Measurements from ENCODE around the gene DSG4. TPM values are rescaled to one million over a fixed set of nuclear protein-coding genes. Genes with fewer than 3 reads are reported as not detected.

Gene DSG4
- total RNA-seq, 1 experiment from 2014 or later, result not detected

DNA sequence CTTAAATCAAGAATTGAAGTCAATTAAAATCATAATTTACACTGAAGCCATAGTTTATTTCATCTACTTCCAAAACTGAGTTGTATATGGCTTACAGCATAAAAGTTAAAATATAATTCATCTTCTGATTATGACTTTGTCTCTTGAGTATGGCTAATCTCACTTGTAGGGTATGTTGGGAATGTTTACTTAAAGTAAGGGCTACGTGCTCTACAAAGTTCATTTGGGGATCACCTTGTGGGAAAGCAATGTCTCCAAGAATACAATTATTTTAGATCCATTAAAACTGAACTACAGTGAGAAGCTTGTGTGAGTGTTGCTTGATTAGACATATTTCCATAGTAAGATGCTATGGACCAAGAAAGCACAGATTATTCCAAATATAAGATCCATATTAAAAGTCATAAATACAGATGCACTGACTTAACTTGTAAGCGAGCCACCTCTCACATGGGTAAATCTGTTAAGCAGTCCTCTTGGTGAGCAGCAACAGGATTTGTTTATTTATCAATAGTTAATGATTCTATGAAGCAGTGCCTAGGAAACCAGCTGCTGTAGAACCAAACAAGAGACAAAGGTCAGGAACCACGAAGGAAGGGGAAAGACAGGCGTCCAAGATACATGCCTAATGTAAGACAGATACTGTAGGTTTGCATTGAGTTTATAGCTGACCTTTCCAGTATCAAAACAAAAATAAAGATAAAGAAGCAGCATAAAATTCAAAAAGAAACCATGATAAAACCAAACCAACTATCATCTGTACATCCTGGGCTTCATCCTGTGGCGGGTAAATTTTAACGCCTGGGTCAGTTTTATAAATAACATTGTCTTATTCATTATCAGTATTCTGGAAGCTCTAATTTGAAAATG is 24.8 kb downstream of the DSG4 start:
- DNase-seq (ENCODE audit: low read depth), result peak; percentile 50
- in situ Hi-C loops (cut with HindIII; ENCODE audit: low pct_unique_long_range_greater_than_20kb, low sequenced_read_pairs), result no loop called here

DNA sequence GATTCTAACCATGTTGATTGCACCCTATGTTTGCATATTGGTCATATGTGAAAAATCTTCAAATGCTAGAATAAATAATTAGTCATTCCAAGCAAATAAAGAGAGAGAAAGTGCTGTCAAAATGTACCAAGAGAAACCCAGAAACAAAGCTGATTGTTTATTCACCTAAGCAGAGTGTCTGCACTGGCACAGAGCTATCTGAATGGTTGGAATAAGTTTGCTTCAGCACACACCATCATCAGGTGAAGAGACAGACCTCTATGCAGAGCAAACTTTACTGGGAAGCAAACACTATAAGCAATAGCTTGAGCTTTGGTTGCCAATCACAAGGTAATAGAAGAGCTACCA is 25.4 kb downstream of the DSG4 start:
- in situ Hi-C loops (cut with HindIII; ENCODE audit: low pct_unique_long_range_greater_than_20kb, low sequenced_read_pairs), result no loop called here
- no peak for DNase-seq (ENCODE audit: low read depth)

GRCh38 chr18:31403409-31403808 is 26.8 kb downstream of the DSG4 start:
- no peak for DNase-seq (ENCODE audit: low read depth)
- in situ Hi-C loops (cut with HindIII; ENCODE audit: low pct_unique_long_range_greater_than_20kb, low sequenced_read_pairs), result no loop called here

- no peak for DNase-seq (ENCODE audit: low read depth)
- in situ Hi-C loops (cut with HindIII; ENCODE audit: low pct_unique_long_range_greater_than_20kb, low sequenced_read_pairs), result no loop called here
Observed at GRCh38 chr18:31407649-31408048, 31.1 kb downstream of the DSG4 start.

- in situ Hi-C loops (cut with HindIII; ENCODE audit: low pct_unique_long_range_greater_than_20kb, low sequenced_read_pairs), result no loop called here
- DNase-seq (ENCODE audit: low read depth), result no peak
Observed at GRCh38 chr18:31409276-31409675, 32.7 kb downstream of the DSG4 start.

- DNase-seq (ENCODE audit: low read depth), result no peak
- in situ Hi-C loops (cut with HindIII; ENCODE audit: low pct_unique_long_range_greater_than_20kb, low sequenced_read_pairs), result no loop called here
Observed at GRCh38 chr18:31410716-31411483, 34.3 kb downstream of the DSG4 start.

- DNase-seq (ENCODE audit: low read depth), result no peak
- in situ Hi-C loops (cut with HindIII; ENCODE audit: low pct_unique_long_range_greater_than_20kb, low sequenced_read_pairs), result no loop called here
Observed at GRCh38 chr18:31413137-31413536, 36.6 kb downstream of the DSG4 start.

DNA sequence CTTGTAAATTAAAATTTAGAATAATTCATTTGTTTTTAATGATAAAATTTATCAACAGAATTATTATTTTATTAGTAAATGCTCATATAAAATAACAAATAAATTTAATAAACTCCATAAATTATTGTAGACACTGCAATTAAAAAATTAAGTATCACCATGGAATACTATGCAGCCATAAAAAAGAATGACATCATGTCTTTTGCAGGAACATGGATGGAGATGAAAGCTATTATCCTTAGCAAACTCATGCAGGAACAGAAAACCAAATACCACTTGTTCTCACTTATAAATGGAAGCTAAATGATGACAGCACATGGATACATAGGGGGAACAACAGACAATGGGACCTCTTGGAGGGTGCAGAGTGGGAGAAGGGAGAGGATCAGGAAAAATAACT is 41.3 kb downstream of the DSG4 start:
- in situ Hi-C loops (cut with HindIII; ENCODE audit: low pct_unique_long_range_greater_than_20kb, low sequenced_read_pairs), result no loop called here
- no peak for DNase-seq (ENCODE audit: low read depth)

GRCh38 chr18:31419457-31419932 is 42.9 kb downstream of the DSG4 start:
- in situ Hi-C loops (cut with HindIII; ENCODE audit: low pct_unique_long_range_greater_than_20kb, low sequenced_read_pairs), result no loop called here
- DNase-seq (ENCODE audit: low read depth), result no peak

DNA sequence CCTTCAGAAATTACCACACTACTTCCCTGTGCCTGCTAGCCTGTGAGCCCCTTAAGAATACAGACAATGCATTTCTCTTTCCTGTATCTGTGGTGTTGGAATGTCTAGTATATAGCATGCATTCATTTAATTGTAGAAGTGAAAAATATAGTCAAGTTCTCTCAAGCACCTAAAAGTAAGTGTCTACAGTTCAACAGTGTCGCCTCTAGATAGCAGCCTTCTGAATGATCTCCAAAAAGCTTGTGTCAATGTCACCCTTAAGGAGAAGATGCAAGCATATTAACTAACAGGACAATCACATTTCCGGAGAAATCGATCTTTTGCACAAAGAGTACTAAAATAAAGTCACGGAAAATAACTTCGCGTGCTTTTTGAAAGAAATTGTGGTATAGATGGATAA is 43.5 kb downstream of the DSG4 start:
- DNase-seq (ENCODE audit: low read depth), result no peak
- in situ Hi-C loops (cut with HindIII; ENCODE audit: low pct_unique_long_range_greater_than_20kb, low sequenced_read_pairs), result no loop called here

DNA sequence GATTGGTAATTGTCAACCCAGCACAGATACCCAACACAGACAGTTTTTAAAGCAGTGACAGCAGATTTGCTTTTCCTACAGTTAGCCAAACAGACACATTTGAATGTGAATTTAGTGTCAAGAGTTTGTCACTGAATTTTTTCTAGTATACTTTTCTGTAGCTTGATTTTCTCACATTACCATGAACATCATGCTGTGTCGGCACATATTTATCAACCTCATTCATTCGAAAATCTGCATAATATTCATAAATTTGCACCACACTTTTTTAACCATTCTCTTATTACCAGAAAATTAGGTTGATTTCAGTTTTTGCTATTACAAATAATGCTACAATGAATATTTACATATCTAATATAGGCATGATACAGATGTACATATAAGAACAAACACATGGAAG is 43.9 kb downstream of the DSG4 start:
- DNase-seq (ENCODE audit: low read depth), result no peak
- in situ Hi-C loops (cut with HindIII; ENCODE audit: low pct_unique_long_range_greater_than_20kb, low sequenced_read_pairs), result no loop called here

GRCh38 chr18:31424383-31424988 is 47.9 kb downstream of the DSG4 start:
- in situ Hi-C loops (cut with HindIII; ENCODE audit: low pct_unique_long_range_greater_than_20kb, low sequenced_read_pairs), result no loop called here
- DNase-seq (ENCODE audit: low read depth), result no peak

DNA sequence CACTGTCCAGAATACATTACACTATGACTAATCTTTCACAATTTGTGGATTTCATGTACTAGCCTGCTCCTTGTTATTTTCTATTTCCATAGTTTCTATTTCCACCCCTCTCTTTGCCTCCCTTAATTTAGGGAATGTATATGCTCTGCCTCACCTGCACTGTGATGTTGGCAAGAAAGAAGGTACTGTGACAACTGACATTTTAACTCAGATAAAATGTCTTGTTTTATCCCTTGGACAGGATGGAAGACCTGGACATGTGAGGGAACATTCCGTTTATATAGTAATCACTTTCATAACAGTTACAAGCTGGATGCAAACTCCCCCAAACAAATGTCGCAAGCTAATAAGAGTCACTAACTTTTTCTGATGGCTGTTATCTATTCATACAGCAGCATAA is 49.4 kb downstream of the DSG4 start:
- no peak for DNase-seq (ENCODE audit: low read depth)
- in situ Hi-C loops (cut with HindIII; ENCODE audit: low pct_unique_long_range_greater_than_20kb, low sequenced_read_pairs), result no loop called here

DNA sequence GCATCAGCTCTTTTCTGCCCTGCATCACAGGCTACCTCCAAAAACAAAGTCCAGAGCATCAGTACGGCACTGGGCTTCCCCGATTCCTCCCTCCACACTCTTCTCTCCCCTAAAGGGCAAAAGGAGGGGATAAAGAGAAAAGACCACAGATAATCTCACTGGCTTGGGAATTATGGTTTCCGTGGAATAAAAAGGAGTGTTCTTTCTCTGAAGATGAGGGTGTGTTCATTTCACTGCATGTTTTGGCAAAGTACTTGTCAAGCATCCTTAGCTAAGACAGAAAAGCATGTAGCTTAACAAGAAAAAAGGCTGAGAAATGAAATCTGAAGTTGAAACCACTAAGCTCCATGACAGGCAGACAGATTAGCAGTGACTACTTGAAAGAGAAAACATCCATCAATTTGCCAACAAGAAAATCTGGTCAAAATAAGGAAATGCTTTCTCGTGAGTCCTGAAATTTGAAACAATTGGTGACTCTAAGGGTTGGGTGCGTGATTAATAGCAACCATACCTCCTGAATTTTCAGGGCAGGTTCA is 50.4 kb downstream of the DSG4 start:
- no peak for DNase-seq (ENCODE audit: low read depth)
- in situ Hi-C loops (cut with HindIII; ENCODE audit: low pct_unique_long_range_greater_than_20kb, low sequenced_read_pairs), result no loop called here

GRCh38 chr18:31428211-31428610 is 51.6 kb downstream of the DSG4 start:
- in situ Hi-C loops (cut with HindIII; ENCODE audit: low pct_unique_long_range_greater_than_20kb, low sequenced_read_pairs), result no loop called here
- DNase-seq (ENCODE audit: low read depth), result no peak

DNA sequence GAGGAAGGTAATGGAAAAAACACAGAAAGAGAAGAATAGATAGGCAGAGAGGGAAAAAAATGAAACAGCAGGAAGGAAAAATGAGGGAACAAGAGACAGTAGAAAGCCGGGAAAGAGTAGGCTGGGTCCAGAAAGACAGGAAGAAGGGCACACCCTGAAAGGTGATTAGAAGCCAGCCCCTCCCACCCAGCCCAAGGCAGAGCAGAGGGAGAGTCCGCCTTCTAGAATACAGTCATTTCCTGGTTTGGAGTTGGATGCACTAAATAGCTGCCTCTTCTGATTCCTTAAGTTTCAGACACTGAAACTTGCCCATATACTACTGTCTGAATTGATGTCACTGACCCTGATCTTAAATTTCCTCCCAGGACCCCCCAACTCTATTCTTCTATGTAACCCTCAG is 53.0 kb downstream of the DSG4 start:
- in situ Hi-C loops (cut with HindIII; ENCODE audit: low pct_unique_long_range_greater_than_20kb, low sequenced_read_pairs), result no loop called here

GRCh38 chr18:31430072-31430471 is 53.5 kb downstream of the DSG4 start:
- in situ Hi-C loops (cut with HindIII; ENCODE audit: low pct_unique_long_range_greater_than_20kb, low sequenced_read_pairs), result no loop called here
- DNase-seq (ENCODE audit: low read depth), result no peak

More for the DNA sequence above, 53.0 kb downstream of the DSG4 start:
- DNase-seq (ENCODE audit: low read depth), result no peak

DNA sequence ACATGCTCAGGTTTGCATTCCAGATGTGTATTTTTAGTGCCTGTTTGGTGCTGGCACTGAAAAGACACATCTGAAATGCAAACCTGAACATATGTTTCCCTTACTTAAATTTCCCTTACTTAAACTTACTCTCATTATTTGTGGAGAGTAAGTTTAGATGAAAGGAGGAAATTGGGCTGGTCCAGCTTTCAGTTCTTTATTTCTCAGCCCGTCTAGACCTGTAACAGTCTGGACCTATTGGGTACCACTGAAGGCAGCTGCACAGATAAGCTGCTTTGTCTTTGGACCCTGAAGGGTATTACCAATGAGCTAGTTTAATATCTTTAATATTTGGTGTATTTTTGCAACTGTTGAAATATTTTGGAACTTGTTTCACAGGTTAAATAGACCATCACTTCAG is 54.0 kb downstream of the DSG4 start:
- no peak for DNase-seq (ENCODE audit: low read depth)
- in situ Hi-C loops (cut with HindIII; ENCODE audit: low pct_unique_long_range_greater_than_20kb, low sequenced_read_pairs), result no loop called here

DNA sequence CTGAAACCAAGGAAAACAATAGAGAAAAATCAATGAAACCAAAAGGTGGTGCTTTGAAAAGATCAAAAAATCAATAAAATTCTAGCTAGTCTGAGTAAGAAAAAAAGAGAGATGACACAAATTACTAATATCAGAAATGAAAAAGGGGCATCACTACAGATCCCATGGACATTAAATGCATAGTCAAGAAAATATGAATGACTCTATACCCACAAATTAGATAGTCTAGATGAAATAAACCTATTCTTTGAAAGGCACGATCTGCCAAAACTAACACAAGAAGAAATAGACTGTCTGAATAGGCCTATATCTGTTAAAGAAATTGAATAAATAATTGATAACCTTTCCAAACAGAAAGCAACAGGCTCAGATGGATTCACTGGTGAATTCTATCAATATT is 55.7 kb downstream of the DSG4 start:
- DNase-seq (ENCODE audit: low read depth), result no peak
- in situ Hi-C loops (cut with HindIII; ENCODE audit: low pct_unique_long_range_greater_than_20kb, low sequenced_read_pairs), result no loop called here

All from Caki2 (cell line).